HL-60 (cell line): ENCODE results near the gene DCLK2.

Experiments used
- POLR2AphosphoS5 ChIP-seq: IDR thresholded peaks from 2 replicates; pipeline ENCODE4 v1.6.1; 2012; ENCODE audit warnings: low read depth
- SPI1 ChIP-seq: IDR thresholded peaks from 2 replicates; pipeline ENCODE4 v1.6.1; 2012; ENCODE audit warnings: low read depth, mild to moderate bottlenecking, borderline replicate concordance
- TF ChIP-seq, protein P1 (sequence below): IDR thresholded peaks from one replicate; pipeline ENCODE4 v1.5.1; 2011; ENCODE audit warnings: low read length, control low read depth, inconsistent platforms; ENCODE audit not compliant: insufficient read depth

DNA sequence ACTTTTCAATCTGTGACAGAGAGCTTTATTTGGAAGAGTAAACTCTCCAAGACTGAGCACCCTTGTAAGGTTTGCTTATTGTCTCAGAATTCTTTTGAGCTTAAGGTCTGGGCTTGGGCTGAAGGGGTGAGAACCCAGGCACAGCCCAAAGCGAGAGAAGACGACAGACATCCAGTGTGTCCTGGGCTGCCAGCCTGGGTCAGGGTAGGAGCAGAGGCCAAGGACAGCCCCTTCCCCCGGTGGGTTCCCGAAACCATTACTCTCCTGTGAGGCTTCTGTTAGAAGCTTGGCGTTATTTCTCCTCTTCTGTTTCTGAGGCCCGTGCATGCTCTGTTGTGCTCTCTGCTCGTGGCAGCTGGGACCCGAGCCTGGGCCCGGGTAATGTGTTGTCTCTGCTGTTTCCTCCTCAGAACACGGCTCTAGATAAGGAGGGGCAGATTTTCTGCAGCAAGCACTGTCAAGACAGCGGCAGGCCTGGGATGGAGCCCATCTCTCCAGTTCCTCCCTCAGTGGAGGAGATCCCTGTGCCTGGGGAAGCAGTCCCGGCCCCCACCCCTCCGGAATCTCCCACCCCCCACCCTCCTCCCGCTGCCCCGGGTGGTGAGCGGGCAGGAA, 177.5 kb downstream of the DCLK2 start:
- TF ChIP-seq, protein P1, sequence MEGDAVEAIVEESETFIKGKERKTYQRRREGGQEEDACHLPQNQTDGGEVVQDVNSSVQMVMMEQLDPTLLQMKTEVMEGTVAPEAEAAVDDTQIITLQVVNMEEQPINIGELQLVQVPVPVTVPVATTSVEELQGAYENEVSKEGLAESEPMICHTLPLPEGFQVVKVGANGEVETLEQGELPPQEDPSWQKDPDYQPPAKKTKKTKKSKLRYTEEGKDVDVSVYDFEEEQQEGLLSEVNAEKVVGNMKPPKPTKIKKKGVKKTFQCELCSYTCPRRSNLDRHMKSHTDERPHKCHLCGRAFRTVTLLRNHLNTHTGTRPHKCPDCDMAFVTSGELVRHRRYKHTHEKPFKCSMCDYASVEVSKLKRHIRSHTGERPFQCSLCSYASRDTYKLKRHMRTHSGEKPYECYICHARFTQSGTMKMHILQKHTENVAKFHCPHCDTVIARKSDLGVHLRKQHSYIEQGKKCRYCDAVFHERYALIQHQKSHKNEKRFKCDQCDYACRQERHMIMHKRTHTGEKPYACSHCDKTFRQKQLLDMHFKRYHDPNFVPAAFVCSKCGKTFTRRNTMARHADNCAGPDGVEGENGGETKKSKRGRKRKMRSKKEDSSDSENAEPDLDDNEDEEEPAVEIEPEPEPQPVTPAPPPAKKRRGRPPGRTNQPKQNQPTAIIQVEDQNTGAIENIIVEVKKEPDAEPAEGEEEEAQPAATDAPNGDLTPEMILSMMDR = no peak
- TF ChIP-seq SPI1 (no peak), POLR2AphosphoS5 (no peak)
